Activated naive CD4-positive, alpha-beta T cell treated with anti-CD3 and anti-CD28 coated beads for 36 hours (primary cell): ENCODE results near the gene SRCAP. TPM values are rescaled to one million over a fixed set of nuclear protein-coding genes. Genes with fewer than 3 reads are reported as not detected.

ENCODE experiments used
- CTCF ChIA-PET: fragments of 350-600 bp; sonication (Branson Sonifier 250); formaldehyde crosslinking; loops from one replicate; lab custom pipeline; 2021; ENCODE audit warnings: antibody characterized with exemption; lab: Charles Lee
- DNase-seq: peaks from one replicate; pipeline ENCODE4 v3.0.0-alpha.2; 2020
- H3K27ac Mint-ChIP-seq: one replicate; pipeline ENCODE4 v1.8.0; 2021; ENCODE audit warnings: mild to moderate bottlenecking, mixed read lengths
- H3K27me3 Mint-ChIP-seq: one replicate; pipeline ENCODE4 v1.8.0; 2021; ENCODE audit warnings: low read depth, mixed read lengths
- H3K36me3 Mint-ChIP-seq: one replicate; pipeline ENCODE4 v1.8.0; 2021; ENCODE audit warnings: low read depth, mixed read lengths
- H3K4me1 Mint-ChIP-seq: one replicate; pipeline ENCODE4 v1.8.0; 2021; ENCODE audit warnings: low read depth, mixed read lengths
- H3K4me3 Mint-ChIP-seq: one replicate; pipeline ENCODE4 v1.8.0; 2021; ENCODE audit warnings: mild to moderate bottlenecking, moderate library complexity, mixed read lengths
- H3K9me3 Mint-ChIP-seq: one replicate; pipeline ENCODE4 v1.8.0; 2021; ENCODE audit warnings: mixed read lengths
- intact Hi-C: fragments of 100-400 bp; cut with micrococcal nuclease; formaldehyde crosslinking; loops from one replicate; pipeline ENCODE4 v1.15.1; 2023
- total RNA-seq, 2 experiments: library from RNA; stranded (reverse); gene quantifications; one replicate each; pipeline ENCODE4 v1.2.3, GENCODE V29; 2021

SRCAP gene
- total RNA-seq, 2 experiments from 2014 or later = 52.3 to 55.2 TPM

DNA sequence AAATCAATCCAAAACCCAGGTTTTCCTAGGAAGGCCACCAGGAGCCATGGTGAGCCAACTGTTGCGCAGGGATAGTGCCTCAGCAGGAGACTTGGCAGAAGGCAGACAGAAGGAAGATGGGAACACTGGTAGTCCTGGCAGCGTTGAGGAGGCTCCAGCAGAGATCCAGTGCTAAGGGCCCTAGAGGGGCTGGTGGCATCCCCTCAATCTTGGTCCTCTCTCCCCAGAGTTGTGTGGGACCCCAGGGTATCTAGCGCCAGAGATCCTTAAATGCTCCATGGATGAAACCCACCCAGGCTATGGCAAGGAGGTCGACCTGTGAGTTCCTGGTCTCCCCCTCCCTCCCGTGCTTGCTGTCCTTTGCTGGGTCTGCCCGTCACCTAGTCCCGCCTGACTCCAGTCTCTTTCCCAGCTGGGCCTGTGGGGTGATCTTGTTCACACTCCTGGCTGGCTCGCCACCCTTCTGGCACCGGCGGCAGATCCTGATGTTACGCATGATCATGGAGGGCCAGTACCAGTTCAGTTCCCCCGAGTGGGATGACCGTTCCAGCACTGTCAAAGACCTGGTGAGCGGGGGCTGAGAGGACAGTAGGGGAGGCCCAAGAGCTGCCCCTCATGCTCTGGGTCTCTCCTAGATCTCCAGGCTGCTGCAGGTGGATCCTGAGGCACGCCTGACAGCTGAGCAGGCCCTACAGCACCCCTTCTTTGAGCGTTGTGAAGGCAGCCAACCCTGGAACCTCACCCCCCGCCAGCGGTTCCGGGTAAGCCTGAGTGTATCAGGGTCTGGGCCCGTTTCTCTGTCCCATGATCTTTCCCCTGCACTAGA is 57.2 kb downstream of the SRCAP start:
- no peak for DNase-seq
- Mint-ChIP-seq H3K27ac (no peak overlapping the region), H3K4me1 (peaks cover 8% of the 10 kb centered on the region), H3K4me3 (no peak overlapping the region), H3K36me3 (peaks cover 10% of the 10 kb centered on the region), H3K27me3 (no peaks in the 10 kb centered on the region), H3K9me3 (no peaks in the 10 kb centered on the region)
- intact Hi-C loops = no loop called here
- CTCF ChIA-PET = no interaction called here

DNA sequence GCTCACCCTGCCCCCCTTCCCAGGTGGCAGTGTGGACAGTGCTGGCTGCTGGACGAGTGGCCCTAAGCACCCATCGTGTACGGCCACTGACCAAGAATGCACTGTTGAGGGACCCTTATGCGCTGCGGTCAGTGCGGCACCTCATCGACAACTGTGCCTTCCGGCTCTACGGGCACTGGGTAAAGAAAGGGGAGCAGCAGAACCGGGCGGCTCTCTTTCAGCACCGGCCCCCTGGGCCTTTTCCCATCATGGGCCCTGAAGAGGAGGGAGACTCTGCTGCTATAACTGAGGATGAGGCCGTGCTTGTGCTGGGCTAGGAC is 57.8 kb downstream of the SRCAP start:
- Mint-ChIP-seq H3K36me3 (peaks cover 6% of the 10 kb centered on the region), H3K27me3 (no peaks in the 10 kb centered on the region), H3K4me1 (peaks cover 9% of the 10 kb centered on the region), H3K4me3 (no peak overlapping the region), H3K9me3 (no peaks in the 10 kb centered on the region), H3K27ac (no peak overlapping the region)
- intact Hi-C loops = no loop called here
- CTCF ChIA-PET = no interaction called here
- no peak for DNase-seq

DNA sequence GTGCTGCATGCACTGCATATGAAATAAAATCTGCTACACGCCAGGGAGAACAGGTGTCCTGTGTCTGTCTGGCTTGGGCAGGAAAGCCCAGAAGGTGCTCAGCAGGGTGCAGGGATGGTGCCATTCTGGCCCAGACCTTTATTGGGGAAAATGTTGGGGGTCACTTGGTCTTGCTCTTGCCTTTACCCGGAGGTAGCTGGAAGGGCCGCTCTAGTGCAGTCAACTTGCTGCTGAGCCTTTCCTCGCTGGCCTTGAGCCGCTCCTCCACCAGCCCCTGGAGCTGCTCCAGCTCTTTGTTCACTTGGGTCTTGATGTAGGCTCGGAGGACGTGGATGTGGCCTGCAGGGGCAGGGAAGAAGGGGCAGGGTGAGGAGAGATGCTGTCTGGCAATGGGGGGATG is 58.3 kb downstream of the SRCAP start:
- no peak overlapping the region for H3K4me3 Mint-ChIP-seq

DNA sequence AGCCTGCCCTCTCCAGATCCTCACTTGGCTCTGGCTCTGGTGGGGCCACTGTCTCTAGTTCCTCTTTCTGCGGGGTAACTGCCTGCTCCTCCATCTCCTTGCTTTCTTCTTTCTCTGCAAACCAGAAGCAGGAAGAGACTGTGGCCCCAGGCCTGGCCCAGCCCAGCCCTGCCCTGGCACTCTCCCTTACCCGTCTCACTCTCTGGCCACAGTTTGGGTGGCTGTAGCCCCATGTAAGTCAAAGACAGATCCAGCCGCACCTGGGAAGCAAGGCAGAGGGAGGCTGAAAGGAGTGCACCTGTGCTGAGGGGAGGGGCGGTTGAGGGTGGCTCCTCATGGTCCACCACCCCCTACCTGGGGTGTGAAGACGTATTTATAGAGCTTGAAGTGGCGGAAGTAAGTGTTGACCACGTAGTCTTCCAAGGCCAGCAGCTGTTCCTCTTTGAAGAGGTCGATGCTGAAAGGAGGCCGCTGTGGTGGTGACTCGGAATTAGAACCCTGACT is 60.1 kb downstream of the SRCAP start:
- no peak for DNase-seq
- Mint-ChIP-seq H3K27me3 (no peaks in the 10 kb centered on the region), H3K27ac (no peak overlapping the region), H3K4me1 (peaks cover 23% of the 10 kb centered on the region), H3K36me3 (peaks cover 6% of the 10 kb centered on the region), H3K9me3 (no peaks in the 10 kb centered on the region), H3K4me3 (no peak overlapping the region)
- intact Hi-C loops = no loop called here
- CTCF ChIA-PET = interaction anchor here (0.5 to 1.8 kb wide), 2 partner anchors 11 to 48 kb away, joined by 4 to 5 read pairs; no protein-coding TSS in a partner anchor

More for the DNA sequence above, 58.3 kb downstream of the SRCAP start:
- Mint-ChIP-seq H3K4me1 (peaks cover 11% of the 10 kb centered on the region), H3K27me3 (no peaks in the 10 kb centered on the region), H3K27ac (no peak overlapping the region), H3K9me3 (no peaks in the 10 kb centered on the region), H3K36me3 (peaks cover 6% of the 10 kb centered on the region)
- intact Hi-C loops = no loop called here
- DNase-seq = no peak
- CTCF ChIA-PET = no interaction called here

DNA sequence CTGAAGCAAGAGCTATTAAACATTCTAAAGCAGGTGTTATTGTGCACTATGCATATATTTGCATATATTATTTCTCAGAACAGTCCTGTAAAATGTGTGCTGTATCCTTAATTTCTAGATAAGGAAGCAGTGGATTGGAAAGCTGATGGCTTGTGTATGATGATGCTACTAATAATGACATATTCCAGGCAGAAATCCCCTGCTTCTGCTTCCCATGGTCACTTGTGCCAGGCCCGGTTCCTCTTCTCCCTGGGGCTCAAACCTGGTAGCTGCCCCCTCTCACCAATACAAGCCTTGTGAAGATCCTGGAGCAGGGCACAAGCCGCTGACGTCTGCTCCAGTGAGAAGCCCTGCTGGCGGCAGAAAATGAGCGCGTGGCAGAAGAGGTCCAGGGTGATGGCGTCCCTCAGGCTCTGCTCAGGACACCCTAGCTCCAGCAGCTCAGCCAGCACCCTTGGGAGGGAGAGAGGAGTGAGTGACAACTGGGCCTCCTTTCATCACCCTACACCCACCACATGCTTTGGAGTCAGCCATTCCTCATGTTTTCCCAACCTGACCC is 61.1 kb downstream of the SRCAP start:
- Mint-ChIP-seq H3K9me3 (no peaks in the 10 kb centered on the region), H3K27me3 (no peaks in the 10 kb centered on the region), H3K4me1 (peaks cover 25% of the 10 kb centered on the region), H3K36me3 (peaks cover 8% of the 10 kb centered on the region), H3K4me3 (peak overlapping the region; percentile 94), H3K27ac (no peak overlapping the region)
- no peak for DNase-seq
- CTCF ChIA-PET = interaction anchor here (0.8 to 1.8 kb wide), 3 partner anchors 10 to 84 kb away, joined by 3 to 5 read pairs (median 4); no protein-coding TSS in a partner anchor
- intact Hi-C loops = no loop called here

DNA sequence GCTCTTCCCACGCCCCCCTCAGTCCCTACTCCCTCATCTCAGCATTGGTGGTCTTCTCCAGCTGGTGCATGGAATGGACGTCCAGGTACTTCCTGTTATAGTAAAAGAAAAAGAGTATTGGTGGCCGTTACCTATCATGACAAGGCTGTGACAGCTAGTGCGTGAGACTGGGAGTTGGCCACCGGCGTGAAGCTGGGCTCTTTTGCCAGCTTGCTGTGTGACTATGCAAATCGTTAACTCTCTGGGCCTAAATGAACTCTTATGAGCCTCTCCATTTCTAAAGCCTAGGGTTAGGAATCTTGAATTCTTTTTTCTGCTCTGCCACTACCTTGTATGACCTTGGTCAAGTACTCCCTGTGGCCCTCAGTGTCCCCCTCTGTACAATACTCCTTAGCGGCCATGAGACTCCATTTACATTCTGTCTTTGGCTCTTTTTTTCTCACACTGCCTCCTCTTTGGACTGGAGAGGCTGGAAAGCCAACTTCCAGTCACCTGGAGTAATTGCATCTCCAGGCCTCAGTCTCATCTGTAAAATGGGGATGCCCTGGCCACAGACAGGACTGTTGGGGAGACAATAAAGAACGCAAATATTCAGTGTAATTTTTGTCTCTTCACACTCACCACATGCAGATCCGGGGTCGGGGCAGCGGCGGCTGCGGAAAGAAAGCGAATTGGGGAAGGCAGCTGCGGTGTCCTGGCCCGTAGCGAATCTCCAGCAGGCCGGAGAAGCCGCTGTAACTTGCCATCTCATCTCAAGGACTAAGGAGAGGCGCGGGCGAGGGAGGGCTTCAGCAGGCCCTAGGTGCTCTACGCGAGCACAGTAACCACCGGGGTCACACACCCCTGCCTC is 61.8 kb downstream of the SRCAP start:
- H3K4me3 Mint-ChIP-seq = peak overlapping the region; percentile 94
- H3K9me3 Mint-ChIP-seq = no peaks in the 10 kb centered on the region
- CTCF ChIA-PET = interaction anchor here (0.8 to 1.8 kb wide), 3 partner anchors 10 to 84 kb away, joined by 3 to 5 read pairs (median 4); no protein-coding TSS in a partner anchor
- intact Hi-C loops = no loop called here
- H3K27me3 Mint-ChIP-seq = no peaks in the 10 kb centered on the region
- H3K36me3 Mint-ChIP-seq = peaks cover 9% of the 10 kb centered on the region
- DNase-seq = no peak
- no peak overlapping the region for H3K27ac Mint-ChIP-seq
- peaks cover 25% of the 10 kb centered on the region for H3K4me1 Mint-ChIP-seq

DNA sequence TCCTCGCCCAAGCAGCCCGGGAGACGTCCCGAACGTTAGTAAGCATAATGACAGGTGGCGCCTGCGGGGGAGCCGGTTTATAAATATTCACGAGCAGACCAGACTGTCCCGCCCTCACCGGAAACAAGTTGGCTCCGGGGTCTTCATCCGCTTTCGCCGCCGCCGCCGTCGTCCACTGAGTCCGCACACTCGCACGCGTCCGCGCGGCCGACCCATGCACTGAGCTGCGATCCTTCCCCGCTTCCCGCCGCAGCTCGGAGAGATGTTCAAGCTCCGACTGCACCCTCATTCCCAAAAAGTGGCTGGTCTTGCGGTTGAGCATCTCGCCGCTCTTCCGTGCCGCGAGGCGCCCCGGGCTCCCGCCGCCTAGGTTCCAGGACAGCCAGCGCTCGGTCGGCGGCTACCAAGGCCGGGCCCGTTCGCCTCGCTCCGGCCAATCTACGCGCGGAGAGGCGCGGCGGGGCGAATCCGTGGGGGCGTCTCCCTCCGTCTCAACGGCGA is 62.5 kb downstream of the SRCAP start:
- Mint-ChIP-seq H3K27ac (no peak overlapping the region), H3K4me1 (peaks cover 25% of the 10 kb centered on the region), H3K36me3 (peaks cover 7% of the 10 kb centered on the region), H3K4me3 (peak overlapping the region; percentile 94), H3K9me3 (no peaks in the 10 kb centered on the region), H3K27me3 (no peaks in the 10 kb centered on the region)
- peak; percentile 43 for DNase-seq
- CTCF ChIA-PET = no interaction called here
- intact Hi-C loops = no loop called here

DNA sequence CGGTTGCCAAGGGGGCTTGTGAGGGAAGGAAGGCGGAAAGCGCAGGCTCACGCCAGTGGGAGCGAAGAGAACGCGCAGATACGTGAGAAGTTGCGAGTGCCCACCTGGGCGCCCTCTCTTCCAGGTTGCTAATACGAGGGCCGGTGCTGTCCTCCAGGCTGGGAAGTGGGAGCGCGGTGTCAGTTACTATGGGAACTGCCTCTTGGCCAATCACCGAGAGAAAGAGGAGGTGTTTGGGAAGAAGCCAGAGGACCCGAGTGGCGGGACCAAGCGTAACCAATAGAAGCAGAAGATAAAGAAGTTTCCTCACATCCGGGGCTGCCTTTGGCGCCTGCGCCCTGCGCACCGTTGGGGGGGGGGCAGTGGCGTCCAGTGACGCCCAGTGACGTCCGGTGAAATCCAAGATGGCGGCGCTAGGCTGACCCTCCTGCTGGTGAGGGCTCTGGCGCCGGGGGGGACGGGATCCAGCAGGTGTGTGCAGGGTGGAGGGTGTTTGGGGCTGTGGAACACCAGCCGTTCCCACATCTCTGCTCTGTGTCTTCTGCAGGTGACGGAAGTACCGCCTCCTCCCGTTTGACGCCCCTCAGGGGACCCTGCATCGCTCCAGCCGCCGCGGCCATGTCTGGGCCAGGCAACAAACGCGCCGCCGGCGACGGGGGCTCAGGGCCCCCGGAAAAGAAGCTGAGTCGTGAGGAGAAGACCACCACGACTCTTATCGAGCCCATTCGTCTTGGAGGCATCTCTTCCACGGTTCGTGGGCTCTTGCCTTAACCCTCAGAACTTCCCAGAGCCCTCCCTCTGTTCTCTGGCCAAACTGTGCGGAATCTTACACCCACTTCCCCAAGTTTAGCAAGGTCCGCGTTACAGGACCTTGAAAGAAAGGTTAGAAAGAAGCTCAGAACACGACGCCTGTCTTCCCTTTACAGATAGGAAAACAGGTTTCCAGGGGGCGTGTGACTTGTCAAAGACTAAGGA is 63.2 kb downstream of the SRCAP start, which contains the start of the genes CFAP119 and RNF40:
CFAP119 (minus strand) TSS at position 135 of the 975 bp plus-strand sequence. CDS start 314 bp downstream, outside the sequence.
RNF40 (plus strand) TSS at position 395 of the 975 bp plus-strand sequence; CDS start at position 619, 224 bp downstream.
- peak; percentile 95 for DNase-seq
- no peaks in the 10 kb centered on the region for H3K9me3 Mint-ChIP-seq
- intact Hi-C loops = loop anchor here (1.0 kb wide), 8 partner anchors 13 to 160 kb away; partner anchors contain the start of genes BCL7C, FBRS and PHKG2
- CTCF ChIA-PET = interaction anchor here (1.0 kb wide), 1 partner anchor 27 kb away, joined by 3 read pairs; no protein-coding TSS in a partner anchor
- no peaks in the 10 kb centered on the region for H3K27me3 Mint-ChIP-seq
- peaks cover 25% of the 10 kb centered on the region for H3K4me1 Mint-ChIP-seq
- peak within 1 kb of the TSS; percentile 87 for H3K27ac Mint-ChIP-seq
- peak within 1 kb of the TSS; percentile 94 for H3K4me3 Mint-ChIP-seq
- peaks cover 9% of the 10 kb centered on the region for H3K36me3 Mint-ChIP-seq

DNA sequence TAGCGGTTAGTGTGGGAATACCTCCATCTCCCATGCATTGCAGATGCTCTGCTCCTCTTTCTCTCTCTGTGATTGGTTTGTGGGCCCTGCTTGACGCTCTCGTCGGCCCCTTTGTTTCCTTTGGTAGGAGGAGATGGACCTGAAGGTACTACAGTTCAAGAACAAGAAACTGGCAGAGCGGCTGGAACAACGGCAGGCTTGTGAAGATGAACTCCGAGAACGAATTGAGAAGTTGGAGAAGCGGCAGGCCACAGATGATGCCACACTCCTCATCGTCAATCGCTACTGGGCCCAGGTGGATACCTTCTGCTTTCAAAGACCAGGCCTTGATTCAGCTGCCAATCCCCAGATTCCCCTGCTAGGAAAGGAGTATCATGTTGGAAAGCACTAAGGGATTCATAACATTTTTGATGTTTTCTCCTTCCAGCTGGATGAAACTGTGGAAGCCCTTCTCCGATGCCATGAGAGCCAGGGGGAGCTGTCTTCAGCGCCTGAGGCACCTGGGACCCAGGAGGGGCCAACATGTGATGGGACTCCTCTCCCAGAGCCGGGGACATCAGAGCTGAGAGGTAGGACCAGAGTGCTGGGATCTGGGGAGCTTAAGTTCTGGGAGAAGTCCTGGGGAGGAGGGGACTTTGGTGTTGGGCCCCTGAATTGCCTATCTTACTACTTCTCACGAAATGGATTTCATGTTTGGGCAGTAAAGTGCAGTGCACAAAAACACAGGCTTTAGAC is 64.2 kb downstream of the SRCAP start:
- peak overlapping the region; percentile 87 for H3K27ac Mint-ChIP-seq
- H3K4me3 Mint-ChIP-seq = peak overlapping the region; percentile 94
- H3K27me3 Mint-ChIP-seq = no peaks in the 10 kb centered on the region
- CTCF ChIA-PET = interaction anchor here (1.0 kb wide), 1 partner anchor 28 kb away, joined by 3 read pairs; no protein-coding TSS in a partner anchor
- no peak for DNase-seq
- intact Hi-C loops = loop anchor here (1.0 kb wide), 8 partner anchors 12 to 159 kb away; partner anchors contain the start of genes BCL7C, FBRS and PHKG2
- no peaks in the 10 kb centered on the region for H3K9me3 Mint-ChIP-seq
- H3K4me1 Mint-ChIP-seq = peaks cover 25% of the 10 kb centered on the region
- peaks cover 10% of the 10 kb centered on the region for H3K36me3 Mint-ChIP-seq

DNA sequence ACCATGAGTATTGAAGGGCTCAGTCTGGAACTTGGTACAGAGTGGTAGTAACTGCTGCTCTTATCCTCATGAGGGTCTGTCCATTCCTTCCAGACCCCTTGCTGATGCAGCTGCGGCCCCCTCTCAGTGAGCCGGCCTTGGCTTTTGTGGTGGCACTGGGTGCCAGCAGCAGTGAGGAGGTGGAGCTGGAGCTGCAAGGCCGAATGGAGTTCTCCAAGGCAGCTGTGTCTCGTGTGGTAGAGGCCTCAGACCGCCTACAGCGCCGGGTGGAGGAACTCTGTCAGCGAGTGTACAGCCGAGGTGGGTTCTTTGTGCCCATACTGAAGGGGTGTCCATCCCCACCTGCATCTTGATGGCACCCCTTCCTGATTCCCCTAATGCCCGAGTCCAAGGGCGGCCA is 65.1 kb downstream of the SRCAP start:
- peaks cover 15% of the 10 kb centered on the region for H3K36me3 Mint-ChIP-seq
- H3K4me3 Mint-ChIP-seq = peak overlapping the region; percentile 23
- H3K9me3 Mint-ChIP-seq = no peaks in the 10 kb centered on the region
- intact Hi-C loops = no loop called here
- DNase-seq = no peak
- no peaks in the 10 kb centered on the region for H3K27me3 Mint-ChIP-seq
- peaks cover 25% of the 10 kb centered on the region for H3K4me1 Mint-ChIP-seq
- H3K27ac Mint-ChIP-seq = no peak overlapping the region
- CTCF ChIA-PET = interaction anchor here (1.3 kb wide), 1 partner anchor 178 kb away, joined by 4 read pairs; no protein-coding TSS in a partner anchor
